HUDEP-2 (cell line): Measurements from ENCODE around the gene RASA3.

Source experiments
- DNase-seq, 76 experiments: peaks; one replicate each; lab custom pipeline; 2025; ENCODE audit not compliant: unreplicated experiment in 76 of 76; lab: John Stamatoyannopoulos, UW

The RASA3 gene

GRCh38 chr13:114041493-114041892, 90.9 kb downstream of the RASA3 start:
- no peak for DNase-seq

GRCh38 chr13:114039471-114040141, 92.8 kb downstream of the RASA3 start:
- no peak for DNase-seq

GRCh38 chr13:114038900-114039299, 93.5 kb downstream of the RASA3 start:
- no peak for DNase-seq

- no peak for DNase-seq
Measured at GRCh38 chr13:114038211-114038613, 94.2 kb downstream of the RASA3 start.

- no peak for DNase-seq
Measured at GRCh38 chr13:114037674-114038073, 94.7 kb downstream of the RASA3 start.

GRCh38 chr13:114035583-114036531, 96.6 kb downstream of the RASA3 start:
- no peak for DNase-seq

- DNase-seq: no peak
Measured at GRCh38 chr13:114035186-114035582, 97.2 kb downstream of the RASA3 start.

GRCh38 chr13:114034481-114034891, 97.9 kb downstream of the RASA3 start:
- DNase-seq: no peak

GRCh38 chr13:114033541-114034315, 98.7 kb downstream of the RASA3 start:
- no peak for DNase-seq

- no peak for DNase-seq
Measured at GRCh38 chr13:114032126-114032799, 100.2 kb downstream of the RASA3 start.

GRCh38 chr13:114031631-114032030, 100.8 kb downstream of the RASA3 start:
- DNase-seq: no peak

- no peak for DNase-seq
Measured at GRCh38 chr13:114030666-114031610, 101.5 kb downstream of the RASA3 start.

- no peak for DNase-seq
Measured at GRCh38 chr13:114029866-114030625, 102.4 kb downstream of the RASA3 start.

GRCh38 chr13:114027826-114028225, 104.6 kb downstream of the RASA3 start:
- no peak for DNase-seq

GRCh38 chr13:114027046-114027715, 105.2 kb downstream of the RASA3 start:
- no peak for DNase-seq

GRCh38 chr13:114026481-114026880, 105.9 kb downstream of the RASA3 start:
- DNase-seq: no peak

- DNase-seq: no peak
Measured at GRCh38 chr13:114025714-114026431, 106.5 kb downstream of the RASA3 start.

GRCh38 chr13:114025405-114025713, 107.1 kb downstream of the RASA3 start:
- no peak for DNase-seq
